Left ventricle myocardium superior (tissue), 1 donor: ENCODE measurements around the gene SSR4. TPM values are rescaled to one million over a fixed set of nuclear protein-coding genes. Genes with fewer than 3 reads are reported as not detected.
A peak's percentile ranks its signal among the peaks of the same experiment; 100 is the strongest.

ENCODE experiments used
- ATAC-seq: fragments of 200-7000 bp; cut with Tn5 transposase; one replicate; pipeline ENCODE4 v1.9.1; 2020; ENCODE audit warnings: mild to moderate bottlenecking, moderate library complexity
- DNase-seq: peaks from one replicate; pipeline ENCODE4 v3.0.0-alpha.2; 2020
- intact Hi-C: fragments of 100-400 bp; cut with micrococcal nuclease; formaldehyde crosslinking; loops from one replicate; pipeline ENCODE4 v1.11.0; 2022
- total RNA-seq: library from RNA; stranded (reverse); fragmentation: NEBNext Ultra II Directional; extraction: Animal tissue kit (Norgen Biotek cat#: 25700); gene quantifications from one replicate; pipeline ENCODE4 v1.2.1, GENCODE V29; 2021
- donor health status: DM: no; HTN: yes; CAD: no; lungs with severe emphysema.

Gene SSR4
- total RNA-seq, 1 donor from 2014 or later = 145 TPM

GRCh38 chrX:153778181-153778580 is 16.3 kb upstream of the SSR4 start:
- intact Hi-C loops = no loop called here
- DNase-seq (peak; percentile 6), ATAC-seq (no peak)

GRCh38 chrX:153778684-153779101 is 15.8 kb upstream of the SSR4 start:
- intact Hi-C loops = no loop called here
- DNase-seq = no peak
- ATAC-seq = no peak

- DNase-seq (no peak), ATAC-seq (peak; percentile 2)
- intact Hi-C loops = no loop called here
These were observed 14.4 kb upstream of the SSR4 start for GRCh38 chrX:153779891-153780677.

DNA sequence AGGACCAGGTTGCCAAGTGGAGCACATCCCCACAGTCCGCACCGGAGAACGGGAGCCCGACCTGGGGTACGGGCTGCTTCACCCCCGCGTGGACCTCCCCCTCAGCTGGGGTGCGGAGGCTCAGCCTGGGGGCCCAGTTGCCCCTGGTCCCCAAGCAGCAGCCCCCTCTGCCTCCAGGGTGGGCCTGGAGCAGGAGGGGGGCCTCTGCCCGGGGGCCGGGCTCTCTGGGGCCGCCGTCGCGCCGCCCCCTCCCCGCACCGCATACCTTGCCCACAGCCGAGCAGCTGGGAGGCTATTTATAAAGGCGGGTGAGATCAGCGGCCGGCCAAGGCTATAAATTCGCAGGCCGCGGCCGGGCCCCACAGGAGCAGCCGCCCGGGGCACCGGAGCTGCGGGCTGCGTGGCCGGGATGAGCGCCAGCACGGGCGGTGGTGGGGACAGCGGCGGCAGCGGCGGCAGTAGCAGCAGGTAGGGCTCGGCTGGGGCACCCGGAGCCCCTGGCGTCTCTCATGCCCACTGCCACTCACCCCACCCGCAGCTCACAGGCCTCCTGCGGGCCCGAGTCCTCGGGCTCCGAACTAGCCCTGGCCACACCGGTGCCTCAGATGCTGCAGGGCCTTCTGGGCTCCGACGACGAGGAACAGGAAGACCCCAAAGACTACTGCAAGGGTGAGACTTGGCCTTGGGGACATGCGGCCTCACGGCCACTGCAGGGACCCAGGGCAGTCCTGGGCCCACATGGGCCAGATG is 13.6 kb upstream of the SSR4 start, which contains the start of gene SRPK3:
Gene SRPK3 (plus strand): TSS at position 364 of the 750 bp plus-strand sequence. CDS start 46 bp downstream, at position 410.
- peak; percentile 68 for DNase-seq
- intact Hi-C loops = no loop called here

DNA sequence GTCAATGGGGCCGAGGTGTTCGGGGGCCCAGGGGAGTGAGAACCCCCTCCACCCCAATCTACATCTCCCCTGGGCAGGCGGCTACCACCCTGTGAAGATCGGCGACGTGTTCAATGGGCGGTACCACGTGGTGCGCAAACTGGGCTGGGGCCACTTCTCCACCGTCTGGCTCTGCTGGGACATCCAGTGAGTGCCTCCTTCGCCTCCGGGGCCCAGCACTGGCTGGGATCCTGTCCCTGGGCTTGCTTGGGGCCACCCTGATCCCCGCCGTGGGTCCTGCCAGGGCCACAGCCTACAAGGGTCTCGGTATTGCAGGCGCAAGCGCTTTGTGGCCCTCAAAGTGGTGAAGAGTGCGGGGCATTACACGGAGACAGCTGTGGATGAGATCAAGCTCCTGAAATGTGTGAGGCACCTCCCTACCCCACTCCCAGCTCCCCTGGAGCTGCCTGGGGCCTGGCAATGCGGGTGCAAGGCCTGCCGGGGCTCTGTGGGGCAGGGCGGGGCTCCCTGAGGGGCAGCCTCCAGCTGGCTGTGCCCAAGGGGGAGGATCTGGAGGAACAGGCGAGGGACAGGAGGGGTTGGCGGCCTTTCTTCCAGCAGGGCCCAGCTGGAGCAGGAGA is 12.9 kb upstream of the SSR4 start:
- peak; percentile 74 for ATAC-seq
- intact Hi-C loops = no loop called here
- peak; percentile 59 for DNase-seq

More for the DNA sequence above, 13.6 kb upstream of the SSR4 start, which contains the start of gene SRPK3:
- peak; percentile 87 for ATAC-seq

DNA sequence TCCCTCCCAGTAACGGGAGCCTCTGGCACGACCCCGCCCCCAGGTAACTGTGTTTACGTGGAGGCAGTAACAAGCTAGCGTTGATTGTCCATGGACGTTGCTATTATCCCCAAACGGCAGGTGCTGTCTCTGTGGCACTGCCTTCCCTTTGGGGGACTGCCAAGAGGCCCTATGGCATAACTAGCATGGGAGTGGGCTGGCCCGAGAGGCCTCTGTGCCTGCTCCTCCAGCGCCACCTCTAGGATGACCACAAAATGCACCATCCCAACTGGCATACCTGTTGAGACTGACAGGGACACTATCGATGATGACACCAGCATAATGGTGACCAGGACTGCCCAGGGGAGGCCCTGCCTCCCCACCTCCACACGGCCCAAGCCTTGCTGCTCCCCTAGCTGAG is 12.2 kb upstream of the SSR4 start:
- DNase-seq (no peak), ATAC-seq (no peak)
- intact Hi-C loops = no loop called here

DNA sequence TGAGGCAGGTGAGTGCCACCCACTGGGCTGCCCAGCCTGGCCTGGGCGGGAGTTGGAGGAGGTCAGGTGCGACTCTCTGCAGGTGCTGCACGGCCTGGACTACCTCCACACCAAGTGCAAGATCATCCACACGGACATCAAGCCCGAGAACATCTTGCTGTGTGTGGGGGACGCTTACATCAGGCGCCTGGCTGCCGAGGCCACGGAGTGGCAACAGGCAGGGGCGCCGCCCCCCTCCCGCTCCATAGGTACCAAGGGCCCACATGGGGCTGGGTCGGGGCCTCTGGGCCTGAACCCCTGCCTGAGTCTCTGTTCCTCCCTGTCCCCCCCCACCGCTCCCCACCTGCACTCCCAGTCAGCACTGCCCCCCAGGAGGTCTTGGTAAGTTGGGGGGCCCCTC is 11.6 kb upstream of the SSR4 start:
- DNase-seq (no peak), ATAC-seq (no peak)
- intact Hi-C loops = no loop called here

DNA sequence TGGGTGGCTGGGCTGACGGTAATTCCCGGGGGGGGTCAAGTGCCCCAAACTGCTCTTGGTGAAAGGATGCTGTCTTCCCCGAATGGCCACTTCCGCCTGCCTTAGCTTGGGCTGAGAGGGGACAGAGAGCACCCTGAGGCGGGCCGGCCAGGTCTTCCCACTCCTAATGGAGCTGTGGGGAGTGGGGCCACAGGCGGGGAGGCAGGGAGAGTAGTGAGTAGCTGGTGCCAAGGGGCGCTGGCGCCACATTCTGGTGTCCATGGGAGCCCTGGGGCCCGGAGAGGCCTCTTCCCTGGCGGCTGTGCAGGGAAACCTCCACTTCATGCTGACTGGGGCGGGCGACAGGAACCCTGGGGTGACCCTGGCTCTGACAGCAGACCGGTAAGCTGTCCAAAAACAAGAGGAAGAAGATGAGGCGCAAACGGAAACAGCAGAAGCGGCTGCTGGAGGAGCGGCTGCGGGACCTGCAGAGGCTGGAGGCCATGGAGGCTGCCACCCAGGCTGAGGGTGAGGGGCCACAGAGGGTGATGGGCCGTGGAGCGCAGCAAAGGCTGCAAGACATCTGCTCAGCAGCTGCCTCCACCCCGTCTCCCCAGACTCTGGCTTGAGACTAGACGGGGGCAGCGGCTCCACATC is 11.0 kb upstream of the SSR4 start:
- intact Hi-C loops = no loop called here
- ATAC-seq (no peak), DNase-seq (no peak)

DNA sequence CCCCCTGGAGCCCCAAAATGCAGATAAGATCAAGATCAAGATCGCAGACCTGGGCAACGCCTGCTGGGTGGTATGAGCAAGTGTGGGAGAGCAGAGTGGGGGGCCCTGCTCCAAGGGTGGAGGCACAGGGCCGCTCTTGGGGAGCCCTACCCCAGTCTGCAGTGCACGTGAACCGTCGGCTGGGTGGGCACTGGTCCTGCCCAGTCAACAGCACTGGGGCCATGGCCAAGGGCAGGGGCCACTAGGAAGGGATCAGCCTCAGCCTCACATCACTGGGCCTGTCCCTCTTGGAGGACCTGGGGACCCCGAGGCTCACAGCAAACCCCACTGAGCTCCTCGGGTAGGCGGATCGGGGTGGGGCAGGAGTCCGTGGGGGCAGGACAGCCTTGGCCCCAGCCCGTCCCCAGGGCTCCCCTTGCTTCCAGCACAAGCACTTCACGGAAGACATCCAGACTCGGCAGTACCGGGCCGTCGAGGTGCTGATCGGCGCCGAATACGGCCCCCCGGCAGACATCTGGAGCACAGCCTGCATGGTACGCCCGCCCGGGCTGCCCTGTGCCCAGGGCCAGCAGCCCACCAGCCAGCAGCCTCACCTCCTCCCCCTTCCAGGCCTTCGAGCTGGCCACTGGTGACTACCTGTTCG is 10.0 kb upstream of the SSR4 start:
- intact Hi-C loops = no loop called here
- no peak for ATAC-seq
- no peak for DNase-seq

DNA sequence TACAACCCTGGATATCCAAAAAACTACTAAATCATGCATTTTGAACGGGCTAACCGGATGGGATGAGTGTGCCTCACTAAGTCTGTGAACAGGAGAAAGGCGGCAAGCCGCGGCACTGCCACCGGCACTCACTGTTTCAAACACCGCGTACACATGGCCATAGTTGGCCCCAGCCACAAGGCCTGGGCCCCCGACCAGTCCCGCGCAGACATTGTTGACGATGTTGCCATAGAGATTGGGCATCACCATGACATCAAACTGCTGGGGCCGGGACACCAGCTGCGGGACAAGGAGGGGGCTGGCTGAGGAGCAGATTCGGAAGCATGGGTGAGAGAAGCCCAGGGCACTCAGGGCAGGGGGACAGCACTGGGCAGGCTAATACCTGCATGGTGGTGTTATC is 7.8 kb upstream of the SSR4 start:
- ATAC-seq = no peak
- DNase-seq = no peak
- intact Hi-C loops = no loop called here

DNA sequence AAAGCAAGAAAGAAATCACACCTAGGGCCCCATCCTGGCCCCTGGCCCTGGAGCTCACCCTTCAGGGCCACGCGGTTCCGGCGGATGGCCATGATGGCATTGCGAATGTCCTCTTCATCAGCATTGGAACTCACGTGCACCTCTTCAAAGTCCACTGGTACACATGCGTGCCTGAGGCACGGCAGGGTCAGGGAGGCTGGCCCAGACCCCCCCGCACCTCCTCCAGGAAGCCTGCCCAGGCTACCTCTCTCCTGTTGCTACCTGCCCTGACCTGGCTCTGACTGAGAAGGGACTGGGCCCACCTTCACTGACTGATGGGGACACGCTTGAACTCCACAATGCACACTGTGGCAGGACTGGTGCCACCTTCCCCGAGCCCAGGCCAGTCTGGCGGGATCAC is 4.8 kb upstream of the SSR4 start:
- ATAC-seq (no peak), DNase-seq (no peak)
- intact Hi-C loops = no loop called here

GRCh38 chrX:153791104-153791852 is 3.2 kb upstream of the SSR4 start:
- no peak for DNase-seq
- intact Hi-C loops = no loop called here

GRCh38 chrX:153792368-153792767 is 2.1 kb upstream of the SSR4 start:
- intact Hi-C loops = no loop called here
- ATAC-seq (no peak), DNase-seq (no peak)

More at GRCh38 chrX:153791104-153791852, 3.2 kb upstream of the SSR4 start:
- ATAC-seq = no peak

- intact Hi-C loops = no loop called here
- ATAC-seq = no peak
- no peak for DNase-seq
These were observed 1.2 kb upstream of the SSR4 start for GRCh38 chrX:153793291-153793690.

DNA sequence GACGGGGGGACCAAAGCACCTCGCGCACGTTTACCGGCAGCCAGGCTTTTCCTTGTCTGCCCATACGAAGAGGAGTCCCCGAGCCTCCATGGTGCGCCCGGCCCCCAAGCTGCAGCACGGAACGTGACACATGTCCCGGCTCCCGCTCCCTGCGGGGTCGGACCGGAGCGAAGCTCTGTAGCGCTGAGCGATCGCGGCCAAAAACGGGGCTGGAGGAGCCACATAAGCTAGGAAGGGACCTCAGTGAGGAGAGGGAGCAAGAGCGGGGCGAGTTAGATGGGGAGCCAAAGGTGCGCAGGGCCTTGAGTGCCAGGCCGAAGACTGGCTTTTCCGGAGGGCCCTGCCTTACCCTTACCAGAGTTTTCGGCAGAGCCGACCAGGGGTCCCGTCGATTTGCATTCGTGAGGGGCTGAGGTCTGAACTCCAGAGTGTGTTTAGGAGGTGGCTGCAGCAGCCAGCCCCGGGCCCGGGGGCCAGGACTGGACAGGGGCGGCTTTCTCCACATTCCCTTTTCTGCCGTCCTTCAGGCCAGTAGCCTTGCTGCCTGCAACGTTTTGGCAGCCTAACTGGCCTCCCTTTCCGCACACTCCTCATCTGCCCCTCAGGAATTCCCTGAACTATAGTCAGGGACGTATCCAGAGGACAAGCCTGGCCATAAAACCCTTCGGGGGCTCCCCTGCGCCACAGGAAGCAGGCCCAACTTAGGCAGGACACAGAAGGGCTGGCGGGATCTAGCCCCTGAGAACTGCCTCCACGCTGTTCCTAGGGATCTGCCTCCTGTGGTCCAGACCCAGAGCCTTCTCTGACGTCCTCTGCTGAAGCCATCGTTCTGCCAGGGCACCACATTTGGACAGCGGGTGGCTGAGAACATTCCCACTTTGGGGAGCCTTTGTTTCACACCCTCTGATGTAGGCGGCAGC is 689 bp downstream of the SSR4 start:
- intact Hi-C loops = no loop called here
- DNase-seq (no peak), ATAC-seq (peak; percentile 0)

DNA sequence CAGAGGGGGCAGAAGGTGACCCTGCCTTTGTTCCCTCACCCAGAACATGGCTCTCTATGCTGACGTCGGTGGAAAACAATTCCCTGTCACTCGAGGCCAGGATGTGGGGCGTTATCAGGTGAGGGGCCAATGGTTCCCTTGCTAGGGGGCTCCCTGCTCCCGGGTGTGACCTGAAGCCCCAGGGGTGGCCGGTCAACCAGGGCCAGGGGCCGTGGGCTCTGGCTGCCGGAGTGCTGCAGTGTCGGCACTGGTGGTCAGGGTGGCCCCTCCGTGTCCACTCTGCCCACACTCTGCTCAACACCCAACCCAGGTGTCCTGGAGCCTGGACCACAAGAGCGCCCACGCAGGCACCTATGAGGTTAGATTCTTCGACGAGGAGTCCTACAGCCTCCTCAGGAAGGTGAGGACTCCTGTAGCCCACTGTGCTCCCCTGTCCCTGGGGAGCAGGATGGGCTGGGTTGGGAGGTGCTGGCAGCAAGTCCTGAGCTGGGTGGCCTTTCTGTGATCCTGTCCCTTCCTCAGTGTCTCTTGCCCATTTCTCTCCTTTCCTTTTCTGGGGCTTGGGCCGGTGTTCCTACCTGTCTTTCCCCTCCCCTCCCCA is 3.0 kb downstream of the SSR4 start:
- intact Hi-C loops = no loop called here
- no peak for ATAC-seq
- no peak for DNase-seq

DNA sequence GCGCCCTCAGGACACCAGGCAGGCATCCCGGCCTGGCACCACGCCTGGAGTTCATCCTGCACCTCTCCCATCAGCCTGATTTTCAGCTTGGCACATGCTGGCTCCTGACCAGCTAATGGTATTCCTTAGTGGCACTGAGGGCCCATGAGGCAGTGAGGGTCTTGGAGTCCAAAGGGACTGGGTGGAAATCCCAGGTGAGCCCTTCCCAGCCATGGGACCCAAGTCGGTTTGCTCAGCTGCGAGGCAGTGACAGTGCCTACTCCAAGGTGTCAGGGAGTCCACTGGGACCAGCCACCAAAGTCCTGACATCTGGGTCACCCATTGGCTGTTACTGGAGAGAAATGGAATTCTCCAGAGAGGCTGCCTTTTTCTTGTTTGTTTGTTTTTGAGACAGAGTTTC is 4.9 kb downstream of the SSR4 start:
- no peak for DNase-seq
- no peak for ATAC-seq
- intact Hi-C loops = no loop called here
